Measurements from ENCODE around the gene NEUROD2.

Gene NEUROD2

GRCh38 chr17:39618246-39618913 lies 10.7 kb upstream of the NEUROD2 start:
- DNase-seq = no peak

- peak; percentile 47 for DNase-seq
These were observed 9.9 kb upstream of the NEUROD2 start for GRCh38 chr17:39617446-39618245.

- DNase-seq = no peak
These were observed 9.4 kb upstream of the NEUROD2 start for GRCh38 chr17:39617100-39617445.

- DNase-seq = no peak
These were observed 7.7 kb upstream of the NEUROD2 start for GRCh38 chr17:39615434-39615833.

GRCh38 chr17:39614545-39615157 lies 6.9 kb upstream of the NEUROD2 start:
- no peak for DNase-seq

GRCh38 chr17:39612935-39613464 lies 5.3 kb upstream of the NEUROD2 start:
- DNase-seq = no peak

GRCh38 chr17:39612291-39612894 lies 4.7 kb upstream of the NEUROD2 start:
- no peak for DNase-seq

GRCh38 chr17:39611401-39612112 lies 3.8 kb upstream of the NEUROD2 start:
- DNase-seq = no peak

GRCh38 chr17:39609416-39610025 lies 1.8 kb upstream of the NEUROD2 start:
- DNase-seq = no peak

- no peak for DNase-seq
These were observed 642 bp upstream of the NEUROD2 start for GRCh38 chr17:39608142-39608981.

- no peak for DNase-seq
These were observed 466 bp downstream of the NEUROD2 start for GRCh38 chr17:39607057-39607850.

- no peak for DNase-seq
These were observed 1.2 kb downstream of the NEUROD2 start for GRCh38 chr17:39606434-39607056.

- DNase-seq = no peak
These were observed 2.0 kb downstream of the NEUROD2 start for GRCh38 chr17:39605492-39606433.

- DNase-seq = no peak
These were observed 2.7 kb downstream of the NEUROD2 start for GRCh38 chr17:39604911-39605491.

- no peak for DNase-seq
These were observed 4.3 kb downstream of the NEUROD2 start for GRCh38 chr17:39603304-39604016.

GRCh38 chr17:39602533-39603303 lies 5.0 kb downstream of the NEUROD2 start:
- no peak for DNase-seq

Measured in stimulated activated naive CD4-positive, alpha-beta T cell treated with Interleukin-2 at 50 U/mL for 16 hours (primary cell).